Measurements from ENCODE around the gene CAND1.

The CAND1 gene

DNA sequence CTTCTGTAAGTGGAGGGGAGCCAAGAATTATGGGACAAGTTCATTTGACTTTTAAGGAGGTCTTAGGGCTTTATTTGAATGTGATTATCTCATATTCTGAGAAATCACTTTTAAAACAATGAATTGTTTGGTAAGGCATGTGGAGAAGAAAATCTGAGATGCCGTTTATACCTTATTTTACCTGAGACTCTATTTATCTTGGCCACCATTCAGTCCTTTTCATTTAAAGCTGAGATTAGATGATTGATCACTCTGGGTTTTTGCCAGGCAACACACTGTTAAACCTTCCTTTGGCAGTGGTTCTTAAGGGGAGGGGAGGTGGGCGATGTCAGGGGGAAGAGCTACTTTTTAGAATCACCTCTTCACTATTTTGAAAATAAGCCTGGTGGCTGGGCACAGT, 11.4 kb downstream of the CAND1 start:
- H3K4me3 ChIP-seq (ENCODE audit: low read depth, low read length, poor library complexity, severe bottlenecking) = no peak overlapping the region
- no peak overlapping the region for H3K4me2 ChIP-seq (ENCODE audit: low read length)
- H3K79me2 ChIP-seq (ENCODE audit: insufficient read depth, low read length) = peaks cover 93% of the 10 kb centered on the region
- no peaks in the 10 kb centered on the region for H3K9me2 ChIP-seq (ENCODE audit: low read depth, low read length)
- no peak overlapping the region for H3K9ac ChIP-seq (ENCODE audit: low read length)
- TF ChIP-seq, protein P1, sequence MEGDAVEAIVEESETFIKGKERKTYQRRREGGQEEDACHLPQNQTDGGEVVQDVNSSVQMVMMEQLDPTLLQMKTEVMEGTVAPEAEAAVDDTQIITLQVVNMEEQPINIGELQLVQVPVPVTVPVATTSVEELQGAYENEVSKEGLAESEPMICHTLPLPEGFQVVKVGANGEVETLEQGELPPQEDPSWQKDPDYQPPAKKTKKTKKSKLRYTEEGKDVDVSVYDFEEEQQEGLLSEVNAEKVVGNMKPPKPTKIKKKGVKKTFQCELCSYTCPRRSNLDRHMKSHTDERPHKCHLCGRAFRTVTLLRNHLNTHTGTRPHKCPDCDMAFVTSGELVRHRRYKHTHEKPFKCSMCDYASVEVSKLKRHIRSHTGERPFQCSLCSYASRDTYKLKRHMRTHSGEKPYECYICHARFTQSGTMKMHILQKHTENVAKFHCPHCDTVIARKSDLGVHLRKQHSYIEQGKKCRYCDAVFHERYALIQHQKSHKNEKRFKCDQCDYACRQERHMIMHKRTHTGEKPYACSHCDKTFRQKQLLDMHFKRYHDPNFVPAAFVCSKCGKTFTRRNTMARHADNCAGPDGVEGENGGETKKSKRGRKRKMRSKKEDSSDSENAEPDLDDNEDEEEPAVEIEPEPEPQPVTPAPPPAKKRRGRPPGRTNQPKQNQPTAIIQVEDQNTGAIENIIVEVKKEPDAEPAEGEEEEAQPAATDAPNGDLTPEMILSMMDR (IDR thresholded peaks at IDR 0.05; ENCODE audit: low read length) = no peak
- TF ChIP-seq EZH2 (IDR thresholded peaks at IDR 0.05; ENCODE audit: borderline replicate concordance, low read length) = no peak
- H3K27ac ChIP-seq (ENCODE audit: low read depth, low read length, poor library complexity, severe bottlenecking) = no peak overlapping the region
- H4K20me1 ChIP-seq (ENCODE audit: insufficient read depth, low read length) = peaks cover 6% of the 10 kb centered on the region
- H3K9me3 ChIP-seq (ENCODE audit: low read length) = no peaks in the 10 kb centered on the region
- H3F3A ChIP-seq (ENCODE audit: insufficient read depth, low read length) = no peaks in the 10 kb centered on the region
- H3K27me3 ChIP-seq (ENCODE audit: insufficient read depth, low read length) = no peaks in the 10 kb centered on the region
- no peak overlapping the region for H2AFZ ChIP-seq (ENCODE audit: low read length)
- peaks cover 72% of the 10 kb centered on the region for H3K36me3 ChIP-seq (ENCODE audit: insufficient read depth, low read length)
- no peaks in the 10 kb centered on the region for H3K4me1 ChIP-seq (ENCODE audit: insufficient read depth, low read length, severe bottlenecking)

DNA sequence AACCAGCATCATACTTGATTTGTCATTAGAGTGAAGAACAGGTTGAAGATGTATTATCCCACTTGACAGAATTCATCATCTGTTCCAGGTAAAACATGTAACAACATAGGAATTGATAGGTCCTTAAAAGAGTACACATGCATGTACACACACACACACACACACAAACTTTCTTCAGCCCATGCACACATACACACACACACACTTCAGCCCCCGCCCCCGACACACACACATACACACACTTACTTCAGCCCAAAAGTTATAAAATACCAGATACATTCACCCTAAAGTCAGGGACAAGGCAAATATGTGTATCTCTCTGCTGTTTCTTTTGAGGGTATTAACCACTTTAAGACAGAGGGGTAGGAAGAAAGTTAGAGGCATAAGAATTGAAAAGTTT, 15.4 kb downstream of the CAND1 start:
- Histone ChIP-seq H3K27ac (ENCODE audit: low read depth, low read length, poor library complexity, severe bottlenecking) (no peak overlapping the region), H3K9me3 (ENCODE audit: low read length) (no peaks in the 10 kb centered on the region), H3K4me2 (ENCODE audit: low read length) (no peak overlapping the region), H3K36me3 (ENCODE audit: insufficient read depth, low read length) (peaks cover 77% of the 10 kb centered on the region), H3K4me3 (ENCODE audit: low read depth, low read length, poor library complexity, severe bottlenecking) (no peak overlapping the region), H4K20me1 (ENCODE audit: insufficient read depth, low read length) (peaks cover 2% of the 10 kb centered on the region; the same call in 1 of the 2 replicates), H3K9me2 (ENCODE audit: low read depth, low read length) (no peaks in the 10 kb centered on the region), H2AFZ (ENCODE audit: low read length) (no peak overlapping the region), H3K4me1 (ENCODE audit: insufficient read depth, low read length, severe bottlenecking) (no peaks in the 10 kb centered on the region), H3K9ac (ENCODE audit: low read length) (no peak overlapping the region), H3F3A (ENCODE audit: insufficient read depth, low read length) (no peaks in the 10 kb centered on the region), H3K27me3 (ENCODE audit: insufficient read depth, low read length) (no peaks in the 10 kb centered on the region), H3K79me2 (ENCODE audit: insufficient read depth, low read length) (peaks cover 93% of the 10 kb centered on the region)
- TF ChIP-seq EZH2 (IDR thresholded peaks at IDR 0.05; ENCODE audit: borderline replicate concordance, low read length) = no peak
- TF ChIP-seq, protein P1 (IDR thresholded peaks at IDR 0.05; ENCODE audit: low read length) = no peak

DNA sequence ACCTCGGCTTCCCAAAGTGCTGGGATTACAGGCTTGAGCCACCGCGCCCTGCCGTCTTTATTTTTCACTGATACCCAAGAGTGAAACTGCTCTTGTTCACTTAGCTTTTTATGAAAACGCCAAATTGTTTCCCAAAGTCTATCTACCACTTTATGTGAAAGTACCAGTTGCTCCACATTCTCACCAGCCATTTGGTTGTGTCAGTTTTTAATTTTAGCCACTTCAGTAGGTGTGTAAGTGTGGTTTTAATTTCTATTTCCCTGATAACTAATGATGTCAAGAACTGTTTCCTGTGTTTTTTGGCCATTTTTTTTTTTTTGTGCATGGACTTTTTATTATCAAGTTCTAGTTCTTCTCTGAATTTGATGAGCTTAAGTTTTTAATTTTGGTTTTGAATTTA, 17.1 kb downstream of the CAND1 start:
- H4K20me1 ChIP-seq (ENCODE audit: insufficient read depth, low read length) = peaks cover 2% of the 10 kb centered on the region; the same call in 1 of the 2 replicates

More for the DNA sequence above, 17.1 kb downstream of the CAND1 start:
- H3K9ac ChIP-seq (ENCODE audit: low read length) = no peak overlapping the region
- no peak overlapping the region for H3K27ac ChIP-seq (ENCODE audit: low read depth, low read length, poor library complexity, severe bottlenecking)
- H3K4me1 ChIP-seq (ENCODE audit: insufficient read depth, low read length, severe bottlenecking) = no peaks in the 10 kb centered on the region
- H2AFZ ChIP-seq (ENCODE audit: low read length) = no peak overlapping the region
- H3F3A ChIP-seq (ENCODE audit: insufficient read depth, low read length) = no peaks in the 10 kb centered on the region
- H3K4me3 ChIP-seq (ENCODE audit: low read depth, low read length, poor library complexity, severe bottlenecking) = no peak overlapping the region
- no peak overlapping the region for H3K4me2 ChIP-seq (ENCODE audit: low read length)
- H3K79me2 ChIP-seq (ENCODE audit: insufficient read depth, low read length) = peaks cover 93% of the 10 kb centered on the region
- H3K27me3 ChIP-seq (ENCODE audit: insufficient read depth, low read length) = no peaks in the 10 kb centered on the region
- no peaks in the 10 kb centered on the region for H3K9me3 ChIP-seq (ENCODE audit: low read length)
- TF ChIP-seq EZH2 (IDR thresholded peaks at IDR 0.05; ENCODE audit: borderline replicate concordance, low read length) = no peak
- TF ChIP-seq, protein P1 (IDR thresholded peaks at IDR 0.05; ENCODE audit: low read length) = no peak
- H3K36me3 ChIP-seq (ENCODE audit: insufficient read depth, low read length) = peaks cover 92% of the 10 kb centered on the region
- no peaks in the 10 kb centered on the region for H3K9me2 ChIP-seq (ENCODE audit: low read depth, low read length)

All from OCI-LY1 (cell line).